Ammon's horn (tissue), 1 donor: ENCODE results near the gene AZU1.
"Not testable (repeated sequence)": the region's sequence is repeated elsewhere in the genome, so short reads cannot be mapped to it uniquely, and the experiment has no call there.

ENCODE experiments used
- DNase-seq: peaks from one replicate; pipeline ENCODE4 v3.0.0-alpha.2; 2016; ENCODE audit warnings: low spot score

The AZU1 gene

DNA sequence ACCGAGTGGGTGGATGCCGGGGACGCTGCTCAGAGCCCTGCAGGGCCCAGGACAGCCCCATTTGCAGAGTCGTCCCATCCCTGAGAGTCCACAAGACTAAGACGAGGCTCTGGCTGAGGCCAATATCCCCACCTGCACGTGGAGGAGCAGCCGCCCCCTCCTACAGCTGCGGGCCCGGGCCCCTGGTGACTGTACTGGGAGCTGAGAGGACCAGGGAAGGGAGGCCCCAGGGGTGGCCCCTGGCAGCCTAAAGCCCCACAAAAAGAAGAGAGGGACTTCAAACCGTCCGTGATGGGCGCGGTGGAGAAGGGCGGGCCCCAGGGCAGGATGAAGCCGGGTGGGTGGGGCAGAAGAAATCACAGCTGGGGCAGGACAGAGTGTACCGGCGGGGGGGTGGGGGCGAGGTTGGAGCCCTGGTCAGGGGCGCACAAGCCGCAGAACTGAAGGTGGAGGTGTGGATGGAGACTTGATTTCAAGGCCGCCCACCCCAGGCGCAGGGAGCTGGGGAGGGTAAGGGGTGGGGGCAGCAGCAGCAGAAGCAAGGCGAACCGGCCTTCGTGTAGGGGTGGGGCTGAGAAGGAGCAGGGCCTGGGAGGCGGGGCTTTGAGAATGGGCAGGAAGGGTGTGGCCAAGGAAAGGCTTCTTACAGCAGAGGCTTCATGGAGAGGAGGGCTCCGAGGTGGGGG, 44.8 kb downstream of the AZU1 start:
- no peak for DNase-seq

GRCh38 chr19:873084-873483, 45.4 kb downstream of the AZU1 start:
- no peak for DNase-seq

GRCh38 chr19:873561-874041, 46.0 kb downstream of the AZU1 start:
- DNase-seq, result no peak

DNA sequence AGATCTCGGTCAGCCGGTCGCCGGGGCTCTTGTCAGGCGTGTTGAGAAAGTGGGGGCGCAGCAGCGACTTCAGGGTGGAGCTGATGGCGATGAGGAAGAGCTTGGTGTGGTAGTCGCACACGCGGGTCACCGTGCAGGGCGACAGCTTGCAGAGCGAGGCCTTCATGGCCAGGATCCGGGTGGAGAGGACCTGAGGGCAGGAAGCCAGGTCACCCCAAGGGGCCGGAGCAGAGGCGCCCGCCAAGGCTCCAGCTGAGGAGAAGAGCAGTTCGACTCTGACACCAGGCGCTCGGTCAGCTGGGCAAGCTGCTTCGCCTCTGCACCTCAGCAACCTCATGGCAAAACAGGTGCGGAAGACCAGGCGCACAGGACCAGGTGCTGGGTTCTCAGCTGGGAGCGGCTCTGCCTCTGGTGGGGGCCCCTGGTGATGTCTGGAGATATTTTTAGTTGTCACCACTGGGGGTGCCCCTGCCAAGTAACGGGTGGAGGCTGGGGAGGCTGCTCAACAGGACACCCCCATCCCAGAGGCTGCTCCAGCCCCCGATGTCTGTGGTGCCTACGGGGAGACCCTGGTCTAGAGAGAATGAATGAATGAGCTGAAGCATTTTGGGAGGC, 47.7 kb downstream of the AZU1 start:
- no peak for DNase-seq

DNA sequence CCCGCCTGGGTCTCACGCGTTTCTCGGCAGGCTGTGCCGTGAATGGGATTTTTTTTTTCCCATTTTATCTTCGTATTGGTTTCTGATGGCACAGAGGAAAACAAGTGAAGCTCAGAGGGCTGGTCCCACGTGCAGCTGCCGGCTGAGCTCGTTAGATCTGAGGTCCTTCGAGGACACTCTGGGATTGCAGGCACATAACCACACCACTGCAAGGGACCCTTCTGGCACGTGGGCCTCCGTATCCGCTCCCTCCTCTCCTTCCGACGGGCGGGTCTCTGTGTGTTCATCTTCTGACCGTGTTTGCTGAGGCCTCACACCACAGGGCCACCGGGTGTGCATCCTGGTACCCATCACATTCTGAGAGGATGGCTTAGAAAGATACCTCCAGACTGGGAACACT, 48.5 kb downstream of the AZU1 start:
- no peak for DNase-seq

DNA sequence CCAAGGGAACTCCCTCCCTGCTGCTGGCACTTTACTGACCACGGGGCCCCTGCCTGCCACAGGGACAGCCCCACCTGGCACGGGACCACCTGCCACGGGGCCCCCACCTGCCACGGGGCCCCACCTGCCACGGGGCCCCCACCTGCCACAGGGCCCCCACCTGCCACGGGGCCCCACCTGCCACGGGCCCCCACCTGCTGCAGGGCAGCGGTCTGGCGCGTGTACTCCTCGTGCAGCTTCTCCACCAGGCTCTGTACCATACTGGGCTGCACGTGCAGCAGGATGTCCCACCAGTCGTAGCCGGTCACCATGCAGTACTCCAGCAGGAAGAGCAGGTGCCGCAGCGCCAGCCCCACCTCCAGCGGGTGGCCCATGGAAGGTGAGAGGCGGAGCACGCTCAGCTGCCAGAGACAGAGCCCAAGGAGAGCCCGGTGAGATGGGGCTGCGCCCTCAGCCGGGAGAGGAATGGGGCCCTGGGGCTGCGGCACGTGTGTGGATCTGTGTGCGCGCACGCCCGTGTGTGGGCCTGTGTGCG, 49.2 kb downstream of the AZU1 start:
- no peak for DNase-seq

- not testable (repeated sequence) for DNase-seq
These were observed 50.5 kb downstream of the AZU1 start for GRCh38 chr19:877992-878660.

- DNase-seq, result peak; percentile 38
These were observed 51.3 kb downstream of the AZU1 start for GRCh38 chr19:878751-879561.

DNA sequence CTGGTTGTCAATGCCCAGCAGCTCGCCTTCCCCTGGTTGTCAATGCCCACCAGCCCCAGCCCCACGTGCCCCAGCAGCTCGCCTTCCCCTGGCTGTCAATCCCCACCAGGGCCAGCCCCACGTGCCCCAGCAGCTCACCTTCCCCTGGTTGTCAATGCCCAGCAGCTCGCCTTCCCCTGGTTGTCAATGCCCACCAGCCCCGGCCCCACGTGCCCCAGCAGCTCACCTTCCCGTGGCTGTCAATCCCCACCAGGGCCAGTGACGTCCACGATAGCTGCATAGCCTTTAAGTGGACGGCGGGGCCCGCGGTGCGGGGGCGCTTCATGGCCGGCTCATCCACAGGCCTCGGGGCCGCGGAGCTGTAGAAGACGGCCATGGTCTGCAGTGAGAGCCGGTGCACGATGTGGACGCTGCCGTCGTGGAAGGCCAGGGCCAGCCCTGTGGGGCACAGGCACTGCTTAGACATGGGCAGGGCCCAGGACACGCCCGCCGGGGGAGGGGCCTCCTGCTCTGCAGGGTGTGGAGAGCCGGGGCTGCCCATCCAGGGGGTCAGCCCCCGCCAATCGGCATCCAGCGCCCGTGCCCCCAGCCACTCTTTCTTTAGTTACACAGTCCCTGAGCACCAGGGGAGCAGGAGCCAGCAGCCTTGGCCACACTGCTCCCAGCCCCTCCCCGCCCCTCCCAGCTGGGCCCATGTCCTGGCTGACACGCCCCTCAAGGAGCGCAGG, 52.2 kb downstream of the AZU1 start:
- no peak for DNase-seq
